Prostate gland (tissue), 2 donors: Measurements from ENCODE around the gene PTPRD.

Experiments used
- CTCF ChIP-seq, 4 experiments: fragments of 200-600 bp in 2 of 4; fragments of 450-650 bp in 2 of 4; sonication (generic) in 2 of 4; IDR thresholded peaks; 1 replicate in 3 of 4; 2 replicates in 1 of 4; pipeline ENCODE4 v1.5.1; 2016 to 2019; ENCODE audit warnings: antibody characterized with exemption in 4 of 4, mild to moderate bottlenecking in 2 of 4, moderate library complexity in 2 of 4
- POLR2A ChIP-seq: fragments of 450-650 bp; IDR thresholded peaks from one replicate; pipeline ENCODE4 v1.6.1; 2016; ENCODE audit warnings: antibody characterized with exemption, mild to moderate bottlenecking
- POLR2AphosphoS5 ChIP-seq: sonication (generic); formaldehyde crosslinking; IDR thresholded peaks from one replicate; pipeline ENCODE4 v1.6.1; 2017; ENCODE audit warnings: antibody characterized with exemption

- TF ChIP-seq CTCF (IDR thresholded peaks at IDR 0.05) (no peak), POLR2A (no peak), POLR2AphosphoS5 (no peak)
Measured at GRCh38 chr9:8553444-8553843, 2059.4 kb downstream of the PTPRD start.
